ENCODE data around the gene NHSL2.

DNA sequence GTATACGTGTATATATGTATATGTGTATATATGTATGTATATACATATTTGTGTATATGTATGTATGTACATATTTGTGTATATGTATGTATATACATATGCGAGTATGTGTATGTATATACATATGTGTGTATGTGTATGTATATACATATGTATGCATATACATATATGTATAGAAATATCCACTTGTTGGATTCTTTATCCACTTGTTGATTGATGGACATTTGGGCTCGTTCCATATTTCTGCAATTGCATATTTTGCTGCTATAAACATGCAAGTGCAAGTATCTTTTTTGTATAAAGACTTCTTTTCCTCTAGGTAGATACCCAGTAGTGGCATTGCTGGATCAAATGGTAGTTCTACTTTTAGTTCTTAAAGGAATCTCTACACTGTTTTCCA lies 25.5 kb upstream of the NHSL2 start:
- TF ChIP-seq, protein P1, sequence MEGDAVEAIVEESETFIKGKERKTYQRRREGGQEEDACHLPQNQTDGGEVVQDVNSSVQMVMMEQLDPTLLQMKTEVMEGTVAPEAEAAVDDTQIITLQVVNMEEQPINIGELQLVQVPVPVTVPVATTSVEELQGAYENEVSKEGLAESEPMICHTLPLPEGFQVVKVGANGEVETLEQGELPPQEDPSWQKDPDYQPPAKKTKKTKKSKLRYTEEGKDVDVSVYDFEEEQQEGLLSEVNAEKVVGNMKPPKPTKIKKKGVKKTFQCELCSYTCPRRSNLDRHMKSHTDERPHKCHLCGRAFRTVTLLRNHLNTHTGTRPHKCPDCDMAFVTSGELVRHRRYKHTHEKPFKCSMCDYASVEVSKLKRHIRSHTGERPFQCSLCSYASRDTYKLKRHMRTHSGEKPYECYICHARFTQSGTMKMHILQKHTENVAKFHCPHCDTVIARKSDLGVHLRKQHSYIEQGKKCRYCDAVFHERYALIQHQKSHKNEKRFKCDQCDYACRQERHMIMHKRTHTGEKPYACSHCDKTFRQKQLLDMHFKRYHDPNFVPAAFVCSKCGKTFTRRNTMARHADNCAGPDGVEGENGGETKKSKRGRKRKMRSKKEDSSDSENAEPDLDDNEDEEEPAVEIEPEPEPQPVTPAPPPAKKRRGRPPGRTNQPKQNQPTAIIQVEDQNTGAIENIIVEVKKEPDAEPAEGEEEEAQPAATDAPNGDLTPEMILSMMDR (conservative IDR thresholded peaks at IDR 0.05 in 1 of 2, IDR thresholded peaks at IDR 0.05 in 1 of 2; ENCODE audit: extremely low read depth in 1 of 2, insufficient read depth in 1 of 2, low read depth in 1 of 2, low read length in 2 of 2): no peak
- no peak for TF ChIP-seq EZH2 (IDR thresholded peaks at IDR 0.05; ENCODE audit: borderline replicate concordance, low read length)
